Kidney (tissue), 14 donors: ENCODE data around the gene NQO1. TPM values are rescaled to one million over a fixed set of nuclear protein-coding genes. Genes with fewer than 3 reads are reported as not detected.

Source experiments
- DNase-seq, 5 donors: peaks; one replicate each; pipeline ENCODE4 v3.0.0-alpha.2; 2013 to 2020
- FAIRE-seq: peaks from 2 replicates; lab custom pipeline; 2012; peaks lifted over from hg19 to GRCh38; lab: Jason Lieb, UNC
- H3K27ac ChIP-seq, 2 donors: one replicate each; pipeline ENCODE4 v1.7.0; 2013; ENCODE audit warnings: low read depth in 2 of 2, low read length in 2 of 2, inconsistent platforms in 1 of 2
- H3K27me3 ChIP-seq: one replicate; pipeline ENCODE4 v1.7.1; 2013; ENCODE audit warnings: low read length, inconsistent platforms; ENCODE audit not compliant: control insufficient read depth, insufficient read depth
- H3K36me3 ChIP-seq, 3 donors: one replicate each; pipeline versions ENCODE4 v1.7.0 to v1.7.1; 2013; ENCODE audit warnings: low read length in 3 of 3, control low read depth in 1 of 3, inconsistent platforms in 1 of 3; ENCODE audit not compliant: insufficient read depth in 3 of 3, control insufficient read depth in 2 of 3
- H3K4me1 ChIP-seq, 3 donors: one replicate each; pipeline versions ENCODE4 v1.7.0 to v1.7.1; 2013; ENCODE audit warnings: low read length in 3 of 3, inconsistent platforms in 1 of 3, low read depth in 1 of 3; ENCODE audit not compliant: control insufficient read depth in 2 of 3, insufficient read depth in 2 of 3
- H3K4me3 ChIP-seq, 3 donors: one replicate each; pipeline versions ENCODE4 v1.7.0 to v1.8.1; 2013; ENCODE audit warnings: low read length in 3 of 3, control low read depth in 1 of 3, inconsistent platforms in 1 of 3
- H3K9ac ChIP-seq, 3 donors: one replicate each; pipeline versions ENCODE4 v1.7.0 to v1.7.1; 2013; ENCODE audit warnings: low read length in 3 of 3, control low read depth in 1 of 3, inconsistent platforms in 1 of 3
- H3K9me3 ChIP-seq, 3 donors: one replicate each; pipeline versions ENCODE4 v1.7.0 to v1.7.1; 2013; ENCODE audit warnings: low read length in 3 of 3, control low read depth in 1 of 3, inconsistent platforms in 1 of 3; ENCODE audit not compliant: control insufficient read depth in 2 of 3, insufficient read depth in 1 of 3
- intact Hi-C: fragments of 100-400 bp; cut with DNase I; formaldehyde crosslinking; loops from one replicate; pipeline ENCODE4 v1.11.1; 2022
- polyA plus RNA-seq: library from polyadenylated mRNA; stranded (reverse); fragments of 350-450 nt; fragmentation: Illumina TruSeq; extraction: RNeasy Lipid Tissue Mini Kit (QIAGEN cat#74804); gene quantifications from one replicate; pipeline ENCODE4 v1.2.3, GENCODE V29; 2014; ENCODE audit warnings: low read depth, low replicate concordance; ENCODE audit not compliant: insufficient read depth
- total RNA-seq: library from RNA; stranded (reverse); fragmentation: NEBNext Ultra II Directional; extraction: Animal tissue kit (Norgen Biotek cat#: 25700); gene quantifications from one replicate; pipeline ENCODE4 v1.2.1, GENCODE V29; 2021
- TF ChIP-seq, protein P1 (sequence below): IDR thresholded peaks from 3 replicates; pipeline ENCODE4 v1.5.1; 2012; ENCODE audit warnings: mild to moderate bottlenecking, moderate library complexity, borderline replicate concordance; ENCODE audit not compliant: insufficient read depth; ENCODE audit errors: extremely low read depth
- donor health status: control.
- donor health status: control.
- donor health status: control.
- donor health status: control.
- donor health status: control.
- donor health status: DM: yes; HTN: yes; CAD: no.
- donor health status: Normal renal cell carcinoma (clear cell type).

Gene NQO1
- total and polyA plus RNA-seq, 2 donors from 2014 or later = 87.5 to 414 TPM

GRCh38 chr16:69718111-69718764 is 8.1 kb downstream of the NQO1 start:
- no peaks in the 10 kb centered on the region for H3K4me1 ChIP-seq
- H3K4me3 ChIP-seq = no peak overlapping the region
- FAIRE-seq = no peak
- DNase-seq = no peak
- H3K27ac ChIP-seq = no peak overlapping the region
- H3K36me3 ChIP-seq = peaks cover 0 to 11% (median 0%) of the 10 kb centered on the region in 3 donors
- intact Hi-C loops = no loop called here
- TF ChIP-seq, protein P1, sequence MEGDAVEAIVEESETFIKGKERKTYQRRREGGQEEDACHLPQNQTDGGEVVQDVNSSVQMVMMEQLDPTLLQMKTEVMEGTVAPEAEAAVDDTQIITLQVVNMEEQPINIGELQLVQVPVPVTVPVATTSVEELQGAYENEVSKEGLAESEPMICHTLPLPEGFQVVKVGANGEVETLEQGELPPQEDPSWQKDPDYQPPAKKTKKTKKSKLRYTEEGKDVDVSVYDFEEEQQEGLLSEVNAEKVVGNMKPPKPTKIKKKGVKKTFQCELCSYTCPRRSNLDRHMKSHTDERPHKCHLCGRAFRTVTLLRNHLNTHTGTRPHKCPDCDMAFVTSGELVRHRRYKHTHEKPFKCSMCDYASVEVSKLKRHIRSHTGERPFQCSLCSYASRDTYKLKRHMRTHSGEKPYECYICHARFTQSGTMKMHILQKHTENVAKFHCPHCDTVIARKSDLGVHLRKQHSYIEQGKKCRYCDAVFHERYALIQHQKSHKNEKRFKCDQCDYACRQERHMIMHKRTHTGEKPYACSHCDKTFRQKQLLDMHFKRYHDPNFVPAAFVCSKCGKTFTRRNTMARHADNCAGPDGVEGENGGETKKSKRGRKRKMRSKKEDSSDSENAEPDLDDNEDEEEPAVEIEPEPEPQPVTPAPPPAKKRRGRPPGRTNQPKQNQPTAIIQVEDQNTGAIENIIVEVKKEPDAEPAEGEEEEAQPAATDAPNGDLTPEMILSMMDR = no peak
- H3K9me3 ChIP-seq = no peaks in the 10 kb centered on the region
- H3K9ac ChIP-seq = no peak overlapping the region
- no peaks in the 10 kb centered on the region for H3K27me3 ChIP-seq

DNA sequence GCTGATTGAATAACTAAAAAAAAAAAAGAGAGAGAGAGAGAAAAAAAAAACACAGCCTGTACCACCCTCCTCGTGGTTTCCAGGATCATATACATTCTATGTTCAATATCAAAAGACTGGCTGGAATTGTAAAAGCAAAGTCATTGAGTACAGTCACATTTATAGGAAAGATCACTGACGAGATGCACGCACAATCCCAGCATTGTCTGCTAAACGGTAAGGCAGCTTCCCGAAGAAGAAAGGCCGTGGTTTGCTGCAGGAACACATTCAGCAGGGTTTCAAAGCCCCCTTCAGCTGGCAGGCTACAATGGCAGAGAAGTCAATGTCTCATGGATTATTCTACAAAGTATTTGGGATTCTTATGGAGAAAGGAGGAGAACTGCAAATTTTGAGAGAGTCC is 9.3 kb downstream of the NQO1 start:
- Histone ChIP-seq H3K27me3 (no peaks in the 10 kb centered on the region), H3K36me3 (peaks cover 0 to 19% (median 0%) of the 10 kb centered on the region in 3 donors), H3K4me1 (no peaks in the 10 kb centered on the region), H3K4me3 (no peak overlapping the region), H3K9ac (no peak overlapping the region), H3K27ac (no peak overlapping the region), H3K9me3 (no peaks in the 10 kb centered on the region)
- intact Hi-C loops = no loop called here
- no peak for FAIRE-seq
- TF ChIP-seq, protein P1 = no peak
- no peak for DNase-seq

DNA sequence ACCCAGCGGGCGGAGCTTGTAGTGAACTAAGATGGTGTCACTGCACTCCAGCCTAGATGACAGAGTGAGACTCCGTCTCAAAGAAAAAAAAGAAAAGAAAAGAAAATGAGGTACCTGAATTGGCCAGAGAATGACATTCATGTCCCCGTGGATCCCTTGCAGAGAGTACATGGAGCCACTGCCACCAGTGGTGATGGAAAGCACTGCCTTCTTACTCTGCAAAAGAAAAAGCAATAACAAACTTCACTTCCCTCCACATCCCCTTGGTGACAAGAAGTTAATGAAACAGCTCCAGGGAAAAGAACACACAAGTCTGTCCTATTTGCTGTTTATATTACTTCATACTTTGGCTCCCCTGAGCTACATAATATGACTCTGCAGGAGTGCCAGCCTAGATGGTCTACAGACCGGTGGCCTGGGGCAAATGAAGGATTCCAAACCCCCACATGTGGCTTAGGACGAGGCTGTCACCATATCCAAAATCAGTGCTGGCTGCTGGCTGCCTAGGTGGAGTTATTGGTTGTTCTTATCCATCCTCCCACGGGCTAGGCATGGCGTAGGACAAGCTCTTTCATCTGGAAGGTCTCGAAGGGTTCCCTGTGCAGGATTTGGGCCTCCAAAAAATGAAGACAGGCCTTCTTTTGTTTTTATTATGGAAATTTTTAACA is 13.3 kb downstream of the NQO1 start:
- no peak for FAIRE-seq

More for the DNA sequence above, 13.3 kb downstream of the NQO1 start:
- DNase-seq = no peak
- Histone ChIP-seq H3K27me3 (no peaks in the 10 kb centered on the region), H3K9me3 (no peaks in the 10 kb centered on the region), H3K27ac (no peak overlapping the region), H3K9ac (no peak overlapping the region), H3K4me3 (no peak overlapping the region), H3K36me3 (peaks cover 0 to 20% (median 0%) of the 10 kb centered on the region in 3 donors), H3K4me1 (peaks cover 0 to 6% (median under 1%) of the 10 kb centered on the region in 3 donors)
- TF ChIP-seq, protein P1 = no peak
- intact Hi-C loops = no loop called here
